Hypothalamus (tissue), 51 donors: Measurements from ENCODE around the gene EIF4E2.

Experiments used
- DNase-seq, 51 donors: peaks; one replicate each; lab custom pipeline; 2025; lab: John Stamatoyannopoulos, UW

Gene EIF4E2

DNA sequence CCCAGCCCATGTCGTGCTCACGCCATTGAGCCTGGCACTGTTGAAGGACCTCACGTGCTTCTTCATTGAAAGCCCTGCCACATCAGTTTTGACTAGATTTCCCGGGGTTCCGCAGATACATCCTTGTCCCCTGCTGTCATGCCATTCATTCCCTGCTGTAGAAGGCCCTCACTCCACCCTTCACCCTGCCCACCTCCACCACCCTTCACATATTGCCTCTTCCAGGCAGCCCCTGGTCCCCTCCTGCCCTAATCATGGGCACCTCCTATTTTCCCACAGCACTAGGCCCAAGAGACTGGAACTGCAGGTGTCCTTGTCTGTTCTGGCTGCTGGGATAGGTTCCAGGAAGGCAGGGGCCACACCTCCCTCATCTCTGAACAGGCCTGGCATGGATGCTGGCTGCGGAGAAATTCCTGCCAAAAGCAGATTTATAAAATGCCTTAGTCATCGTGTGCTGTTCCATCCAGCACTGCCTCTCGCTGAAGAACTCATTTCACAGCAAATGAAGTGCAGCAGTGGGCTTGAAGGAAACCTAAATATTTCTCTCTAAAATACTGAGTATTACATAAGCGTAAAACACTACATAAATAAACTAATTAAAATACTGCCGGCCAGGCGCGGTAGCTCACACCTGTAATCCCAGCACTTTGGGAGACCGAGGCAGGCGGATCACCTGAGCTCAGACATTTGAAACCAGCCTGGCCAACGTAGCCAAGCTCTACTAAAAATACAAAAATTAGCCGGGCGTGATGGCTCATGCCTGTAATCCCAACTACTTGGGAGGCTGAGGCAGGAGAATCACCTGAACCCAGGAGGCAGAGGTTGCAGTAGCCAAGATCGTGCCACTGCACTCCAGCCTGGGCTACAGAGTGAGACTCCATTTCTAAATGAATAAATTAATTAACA, 38.4 kb downstream of the EIF4E2 start:
- peak in 15 of 51 donors; percentile 6 to 51 (median 32) for DNase-seq

DNA sequence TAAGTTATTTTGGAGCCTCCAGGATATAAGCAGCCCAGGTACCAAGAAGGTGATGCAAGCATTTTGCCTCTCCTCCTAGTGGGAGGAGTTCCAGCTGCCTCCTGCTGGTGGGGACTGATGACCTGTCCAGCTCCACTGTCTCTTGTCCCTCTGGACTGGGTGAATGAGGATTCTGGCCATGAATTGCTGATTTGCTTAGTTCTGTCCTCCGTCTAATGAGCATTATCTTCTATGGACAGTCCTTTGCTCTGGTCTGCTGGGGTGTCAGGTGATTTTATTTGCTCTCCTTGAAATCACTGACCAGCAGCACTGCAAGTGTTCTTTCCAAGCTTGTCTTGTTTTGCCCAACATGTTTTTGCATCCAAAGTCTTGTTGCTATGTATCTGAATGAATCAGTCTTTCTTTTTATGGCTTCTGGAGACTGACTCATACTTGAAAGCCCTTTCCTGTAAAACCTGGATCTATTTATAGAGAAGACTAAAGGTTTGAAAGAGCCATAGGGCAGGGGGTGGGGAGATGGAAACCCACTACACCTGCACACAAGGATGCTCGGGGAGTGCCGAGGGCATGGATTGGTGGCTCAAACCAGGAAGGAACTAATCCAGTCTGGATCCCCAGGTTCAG, 42.4 kb downstream of the EIF4E2 start:
- DNase-seq: peak in 1 of 51 donors; percentile 21

DNA sequence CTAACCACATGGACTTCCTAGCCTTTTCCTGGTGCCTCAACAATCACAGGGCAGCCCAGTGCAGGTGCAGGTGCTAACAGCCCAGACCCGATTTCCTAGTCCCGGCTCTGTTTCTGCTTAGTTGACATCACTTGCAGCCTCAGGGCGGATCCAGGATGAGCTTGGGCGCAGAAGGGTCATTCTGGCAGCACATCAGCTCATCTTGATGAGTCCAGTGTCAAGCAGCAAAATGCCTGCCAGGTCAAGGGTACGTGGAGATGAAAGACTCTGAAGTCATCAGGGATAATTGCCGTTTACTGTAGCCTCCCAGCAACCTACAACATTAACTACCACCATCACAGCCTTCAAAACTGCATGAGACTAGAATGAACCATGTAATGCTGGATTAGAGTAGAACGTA, 43.5 kb downstream of the EIF4E2 start:
- no peak for DNase-seq

DNA sequence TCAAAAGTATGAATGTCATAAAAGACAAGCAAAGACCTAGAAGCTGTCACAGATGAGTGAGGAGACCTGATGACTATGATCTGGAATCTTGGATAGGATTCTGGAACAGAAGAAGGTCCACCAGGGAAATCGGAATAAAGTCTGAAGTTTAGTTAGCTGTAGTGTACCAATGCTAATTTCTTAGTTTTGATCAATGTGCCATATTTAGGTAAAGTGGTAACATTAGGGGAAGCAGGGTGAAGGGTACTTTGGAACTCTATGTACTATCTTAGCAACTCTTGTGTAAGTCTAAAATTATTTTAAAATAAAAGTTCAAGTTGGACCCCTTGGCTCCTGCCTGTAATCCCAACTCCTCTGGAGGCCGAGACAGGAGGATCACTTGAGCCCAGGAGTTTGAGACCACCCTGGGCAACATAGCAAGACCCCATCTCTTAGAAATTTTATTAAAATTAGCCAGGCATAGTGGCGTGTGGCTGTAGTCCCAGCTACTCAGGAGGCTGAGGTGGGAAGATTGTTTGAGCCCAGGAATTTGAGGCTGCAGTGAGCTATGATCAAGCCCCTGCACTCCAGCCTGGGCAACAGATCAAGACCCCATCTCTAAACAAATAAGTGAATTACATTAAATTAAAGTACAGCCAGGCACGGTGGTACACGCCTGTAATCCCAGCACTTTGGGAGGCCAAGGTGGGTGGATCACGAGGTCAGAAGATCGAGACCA, 47.0 kb downstream of the EIF4E2 start:
- no peak for DNase-seq

DNA sequence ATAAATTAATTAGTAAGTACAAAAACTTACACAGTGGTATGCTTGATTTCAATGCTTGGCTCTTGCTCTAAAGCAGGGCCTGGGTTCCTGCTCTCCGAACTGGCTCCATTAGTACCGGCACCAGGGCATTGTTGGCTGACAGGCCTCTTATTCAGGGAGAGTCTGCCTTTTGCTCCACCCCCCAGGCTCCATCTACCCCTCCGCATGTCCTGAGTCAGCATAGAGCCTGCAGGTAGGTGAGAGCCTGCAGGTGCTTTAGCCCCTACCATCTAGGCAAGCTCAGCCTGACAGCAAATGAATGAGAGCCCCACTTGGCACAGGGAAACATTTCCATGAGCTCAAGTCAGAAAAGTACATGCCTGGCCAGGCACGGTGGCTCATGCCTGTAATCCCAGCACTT, 47.8 kb downstream of the EIF4E2 start:
- no peak for DNase-seq

DNA sequence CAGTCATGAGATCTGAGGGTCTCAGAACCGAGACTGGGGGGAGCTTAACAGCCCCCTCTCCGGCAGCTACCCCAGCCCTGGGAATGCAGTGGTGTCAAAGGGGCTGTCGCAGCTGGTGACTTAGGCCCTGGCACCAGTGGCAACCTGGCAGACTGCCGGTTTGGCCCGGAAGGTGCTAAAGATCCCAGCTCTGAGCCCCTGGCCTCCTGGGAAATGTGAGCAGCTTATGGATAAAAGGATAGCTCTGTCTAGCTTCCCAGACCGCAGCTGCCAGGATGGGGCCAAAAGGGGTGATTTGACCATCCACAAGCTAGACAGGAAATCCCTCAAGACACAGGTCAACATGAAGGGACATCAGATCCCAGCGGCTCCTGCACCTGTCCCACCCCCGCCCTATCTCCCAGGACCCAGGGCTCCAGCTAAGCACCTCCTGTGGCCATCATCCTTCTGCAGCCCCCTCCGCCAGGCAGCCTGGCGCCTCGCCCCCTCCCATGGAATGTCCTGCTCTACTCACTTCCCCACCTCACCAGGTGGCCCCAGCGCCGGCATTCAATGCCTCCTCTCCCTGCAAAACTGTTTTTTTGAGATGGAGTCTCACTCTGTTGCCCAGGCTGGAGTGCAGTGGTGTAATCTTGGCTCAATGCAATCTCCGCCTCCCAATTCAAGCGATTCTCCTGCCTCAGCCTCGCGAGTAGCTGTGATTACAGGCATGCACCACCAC, 49.7 kb downstream of the EIF4E2 start:
- DNase-seq: no peak

DNA sequence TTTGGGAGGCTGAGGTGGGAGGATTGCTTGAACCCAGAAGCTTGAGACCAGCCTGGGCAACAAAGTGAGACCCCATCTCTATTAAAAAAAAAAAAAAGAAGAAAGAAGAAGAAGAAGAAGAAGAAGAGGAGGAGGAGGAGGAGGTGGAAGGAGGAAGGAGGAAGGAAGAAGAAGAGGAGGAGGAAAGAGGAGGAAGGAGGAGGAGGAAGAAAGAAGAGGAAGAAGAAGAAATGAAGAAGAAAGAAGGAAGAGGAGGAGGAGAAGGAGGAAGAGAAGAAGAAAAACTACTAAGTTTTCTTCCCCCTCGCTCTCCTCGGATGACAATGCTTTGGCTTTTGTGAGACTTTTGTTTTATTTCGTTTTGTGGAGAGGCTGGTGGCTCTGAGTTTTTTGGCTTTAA, 52.8 kb downstream of the EIF4E2 start:
- DNase-seq: no peak

DNA sequence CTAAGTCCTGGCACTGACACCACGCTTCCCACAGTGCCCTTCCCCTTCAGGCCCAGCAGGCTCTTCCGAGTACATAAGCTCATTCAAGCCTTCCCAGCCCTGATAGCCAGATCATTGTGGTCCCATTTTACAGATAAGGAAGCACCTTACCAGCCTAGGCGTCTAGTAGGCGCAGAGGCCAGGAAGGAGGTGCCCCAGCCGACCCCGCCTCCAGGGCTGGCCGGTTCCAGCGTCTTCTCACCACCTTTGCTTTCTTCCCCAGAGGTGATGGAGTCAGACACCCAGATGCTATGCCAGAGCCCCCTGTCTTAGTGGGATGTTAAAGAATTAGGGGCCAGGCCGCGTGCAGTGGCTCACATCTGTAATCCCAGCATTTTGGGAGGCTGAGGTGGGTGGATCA, 54.0 kb downstream of the EIF4E2 start:
- no peak for DNase-seq

DNA sequence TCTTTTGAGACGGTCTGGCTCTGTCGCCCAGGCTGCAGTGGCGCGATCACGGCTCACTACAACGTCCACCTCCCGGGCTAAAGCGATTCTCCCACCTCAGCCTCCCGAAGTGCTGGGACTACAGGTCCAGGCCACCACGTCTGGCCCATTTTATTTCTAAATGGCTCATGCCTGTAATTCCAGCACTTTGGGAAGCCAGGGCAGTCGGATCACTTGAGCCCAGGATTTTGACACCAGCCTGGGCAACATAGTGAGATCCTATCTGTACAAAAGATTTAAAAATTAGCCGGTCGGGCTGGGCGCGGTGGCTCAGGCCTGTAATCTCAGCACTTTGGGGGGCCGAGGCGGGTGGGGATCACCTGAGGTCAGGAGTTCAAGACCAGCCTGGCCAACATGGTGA, 56.5 kb downstream of the EIF4E2 start:
- DNase-seq: no peak

DNA sequence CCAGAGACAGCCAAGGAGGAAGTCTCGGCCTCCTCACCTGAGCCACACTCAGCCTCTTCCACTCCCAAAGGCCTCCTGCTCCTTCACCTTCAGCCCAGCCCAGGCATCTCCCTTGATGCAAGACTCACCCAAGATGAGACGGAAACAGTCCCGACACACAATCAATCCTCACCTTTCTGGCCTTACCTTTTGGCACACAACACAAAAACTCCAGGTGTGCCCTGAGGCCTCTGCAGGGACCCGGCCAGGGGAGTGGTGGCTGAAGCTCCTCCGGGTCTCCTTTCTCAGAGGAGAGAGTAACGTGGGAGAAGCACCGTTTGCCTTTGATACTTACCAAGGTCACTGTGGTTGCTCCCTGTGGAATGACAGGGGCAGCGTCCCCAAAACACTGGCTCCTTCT, 59.1 kb downstream of the EIF4E2 start:
- DNase-seq: no peak

DNA sequence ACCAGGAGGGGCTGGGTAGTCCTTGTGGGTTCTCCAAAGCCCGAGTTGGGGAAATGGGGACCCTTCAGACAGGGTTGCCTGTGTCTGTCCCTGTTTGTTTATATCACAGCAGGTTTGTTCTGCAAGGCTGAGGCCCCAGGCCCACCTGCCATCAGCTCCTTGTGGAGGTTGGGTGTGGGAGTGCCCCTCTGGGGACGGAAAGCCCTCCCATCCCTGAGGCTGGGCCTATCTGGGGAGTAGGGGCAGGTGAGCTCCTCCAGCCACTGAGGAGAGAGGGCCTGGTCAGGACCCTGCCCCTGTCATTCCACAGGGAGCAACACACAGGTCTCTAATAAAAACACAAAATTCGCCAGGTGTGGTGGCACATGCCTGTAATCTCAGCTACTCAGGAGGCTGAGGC, 59.6 kb downstream of the EIF4E2 start:
- no peak for DNase-seq

DNA sequence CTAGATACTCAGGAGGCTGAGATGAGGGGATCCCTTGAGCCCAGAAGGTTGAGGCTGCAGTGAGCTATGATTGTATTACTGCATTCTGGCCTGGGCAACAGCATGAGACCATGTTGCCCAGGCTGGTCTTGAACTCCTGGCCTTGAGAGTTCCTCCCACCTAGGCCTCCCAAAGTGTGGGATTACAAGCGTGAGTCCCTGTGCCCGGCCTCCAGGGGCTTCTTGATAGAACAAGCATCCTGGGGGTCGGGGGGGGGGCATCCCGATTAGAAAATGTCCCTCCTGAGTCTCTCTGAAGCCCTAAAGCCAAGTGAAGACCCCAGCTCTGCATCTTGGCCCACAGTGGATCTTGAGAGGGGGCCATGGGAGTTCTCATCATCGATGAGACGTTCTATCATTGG, 60.6 kb downstream of the EIF4E2 start:
- no peak for DNase-seq

DNA sequence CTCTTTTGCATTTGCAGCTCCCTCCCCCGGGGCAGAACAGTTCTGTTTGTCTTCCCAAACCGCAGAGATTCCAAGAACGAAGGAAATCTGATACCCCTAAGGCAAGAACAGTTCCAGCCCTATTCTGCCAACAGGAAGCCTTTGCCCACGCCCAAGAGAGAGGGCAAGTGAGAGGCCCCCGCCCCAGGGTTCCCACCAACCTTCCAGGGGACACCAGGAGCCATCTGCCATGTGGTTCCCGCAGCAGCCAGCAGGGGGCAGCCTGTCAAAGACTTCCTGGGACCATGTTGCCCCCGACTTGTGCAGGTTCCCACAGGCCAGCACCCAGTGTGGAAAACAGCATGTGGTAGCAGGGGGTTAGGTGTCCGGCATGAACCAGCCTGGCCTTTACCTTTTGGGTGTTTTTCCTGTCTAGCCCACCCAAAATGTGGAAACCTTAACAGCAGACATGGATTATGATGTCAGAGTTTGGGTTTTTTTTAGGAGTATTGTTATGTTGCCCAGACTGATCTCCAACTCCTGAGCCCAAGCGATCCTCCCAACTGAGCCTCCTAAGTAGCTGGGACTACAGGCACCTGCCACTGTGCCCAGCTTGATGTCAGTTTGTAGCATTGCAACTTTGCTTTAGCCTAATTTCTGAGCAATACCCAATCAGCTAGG, 61.2 kb downstream of the EIF4E2 start:
- DNase-seq: peak in 40 of 51 donors; percentile 8 to 85 (median 52)

DNA sequence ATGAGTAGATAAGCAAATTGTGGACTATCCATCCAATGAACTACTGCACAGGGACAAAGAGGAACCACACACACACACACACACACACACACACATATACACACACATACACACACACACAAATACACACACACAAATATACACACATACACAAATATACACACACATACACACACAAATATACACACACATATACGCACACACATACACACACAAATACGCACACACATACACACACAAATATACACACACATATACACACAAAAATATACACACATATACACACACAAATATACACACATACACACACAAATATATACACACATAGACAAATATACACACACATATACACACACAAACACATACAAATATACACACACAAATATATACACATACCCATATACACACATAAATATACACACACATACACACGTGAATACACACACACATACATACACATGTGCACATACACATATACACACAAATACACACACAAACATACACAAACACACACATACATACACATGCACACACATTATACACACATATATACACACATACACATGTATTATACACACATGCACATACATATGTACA, 63.1 kb downstream of the EIF4E2 start:
- DNase-seq: no peak

DNA sequence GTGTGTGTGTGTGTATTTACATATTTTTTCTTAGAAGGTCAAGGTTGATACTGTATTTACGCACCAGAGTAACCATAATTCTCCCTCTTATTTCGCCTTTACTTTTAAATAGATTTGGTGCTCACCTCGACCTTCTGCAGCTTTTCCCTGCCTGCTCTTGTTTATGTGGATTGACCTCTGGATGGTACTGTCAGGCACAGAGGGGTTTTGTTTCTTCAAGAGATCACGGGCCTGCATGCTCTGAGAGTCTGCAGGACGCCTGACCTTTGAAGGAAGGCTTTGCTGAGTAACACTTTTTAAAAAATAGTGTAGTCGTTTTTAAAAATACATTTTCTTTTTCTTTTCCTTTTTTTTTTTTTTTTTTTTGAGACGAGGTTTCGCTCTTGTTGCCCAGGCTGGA, 64.8 kb downstream of the EIF4E2 start:
- no peak for DNase-seq
